GM10248 (cell line): ENCODE data around the gene CYP2A13.
A peak's percentile ranks its signal among the peaks of the same experiment; 100 is the strongest.

Experiments used
- CTCF ChIA-PET: fragments of 300-600 bp; sonication (Branson Sonifier 250); formaldehyde crosslinking; extraction: SDS; loops from one replicate; lab custom pipeline; 2021; ENCODE audit warnings: antibody characterized with exemption; lab: Yijun Ruan, JAX
- POLR2A ChIA-PET: fragments of 350-650 bp; sonication (Branson Sonifier 250); formaldehyde crosslinking; extraction: SDS; loops from one replicate; lab custom pipeline; 2020; ENCODE audit warnings: antibody characterized with exemption; lab: Yijun Ruan, JAX
- DNase-seq: peaks from one replicate; pipeline ENCODE4 v3.0.0; 2012; ENCODE audit errors: extremely low spot score
- CTCF ChIP-seq: IDR thresholded peaks from 2 replicates; pipeline ENCODE4 v1.5.1; 2012; ENCODE audit warnings: mild to moderate bottlenecking, low read depth; ENCODE audit errors: extremely low read depth, missing control alignments, control extremely low read depth

The CYP2A13 gene

GRCh38 chr19:41144403-41144802 is 56.2 kb downstream of the CYP2A13 start:
- POLR2A ChIA-PET: no interaction called here
- peak; percentile 71 for DNase-seq

More at GRCh38 chr19:41144403-41144802, 56.2 kb downstream of the CYP2A13 start:
- CTCF ChIA-PET: interaction anchor here (0.9 to 2.7 kb wide), 15 partner anchors 12 to 481 kb away, joined by 3 to 13 read pairs (median 3); no protein-coding TSS in a partner anchor
- peak; percentile 79 for TF ChIP-seq CTCF
